Measurements from ENCODE around the gene EEA1.

DNA sequence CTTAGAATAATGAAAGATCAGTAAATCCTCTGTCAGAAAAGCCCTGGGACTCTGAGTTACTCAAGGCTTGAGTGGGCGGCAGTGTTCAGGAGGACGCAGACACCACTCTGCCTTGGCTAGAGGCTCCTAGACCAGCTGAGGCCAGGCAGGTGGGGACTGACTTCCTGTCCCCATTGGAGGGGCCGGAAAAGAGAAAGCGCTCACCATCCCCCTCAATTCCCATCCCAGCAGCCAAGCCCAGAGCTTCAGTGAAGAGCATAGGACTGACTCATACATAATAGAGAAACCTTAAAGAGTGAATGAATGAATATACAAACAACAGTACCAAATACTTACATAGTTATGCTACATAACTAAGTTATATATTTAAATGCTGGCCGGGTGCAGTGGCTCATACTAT, 164.3 kb downstream of the EEA1 start:
- TF ChIP-seq, protein P1, sequence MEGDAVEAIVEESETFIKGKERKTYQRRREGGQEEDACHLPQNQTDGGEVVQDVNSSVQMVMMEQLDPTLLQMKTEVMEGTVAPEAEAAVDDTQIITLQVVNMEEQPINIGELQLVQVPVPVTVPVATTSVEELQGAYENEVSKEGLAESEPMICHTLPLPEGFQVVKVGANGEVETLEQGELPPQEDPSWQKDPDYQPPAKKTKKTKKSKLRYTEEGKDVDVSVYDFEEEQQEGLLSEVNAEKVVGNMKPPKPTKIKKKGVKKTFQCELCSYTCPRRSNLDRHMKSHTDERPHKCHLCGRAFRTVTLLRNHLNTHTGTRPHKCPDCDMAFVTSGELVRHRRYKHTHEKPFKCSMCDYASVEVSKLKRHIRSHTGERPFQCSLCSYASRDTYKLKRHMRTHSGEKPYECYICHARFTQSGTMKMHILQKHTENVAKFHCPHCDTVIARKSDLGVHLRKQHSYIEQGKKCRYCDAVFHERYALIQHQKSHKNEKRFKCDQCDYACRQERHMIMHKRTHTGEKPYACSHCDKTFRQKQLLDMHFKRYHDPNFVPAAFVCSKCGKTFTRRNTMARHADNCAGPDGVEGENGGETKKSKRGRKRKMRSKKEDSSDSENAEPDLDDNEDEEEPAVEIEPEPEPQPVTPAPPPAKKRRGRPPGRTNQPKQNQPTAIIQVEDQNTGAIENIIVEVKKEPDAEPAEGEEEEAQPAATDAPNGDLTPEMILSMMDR (IDR thresholded peaks at IDR 0.05; ENCODE audit: low read length), result no peak
- no peak for TF ChIP-seq EZH2 (IDR thresholded peaks at IDR 0.05; ENCODE audit: borderline replicate concordance, low read length)
